Hepatocyte (in vitro differentiated cells): Measurements from ENCODE around the gene ADNP2.

Experiments used
- CTCF ChIP-seq: fragments of 200-600 bp; sonication (generic); IDR thresholded peaks from 2 replicates; pipeline ENCODE4 v1.5.1; 2016; ENCODE audit warnings: antibody characterized with exemption, mild to moderate bottlenecking; ENCODE audit not compliant: poor library complexity
- EZH2 ChIP-seq: fragments of 200-600 bp; sonication (generic); IDR thresholded peaks from 2 replicates; pipeline ENCODE4 v1.6.1; 2016; ENCODE audit warnings: antibody characterized with exemption, mild to moderate bottlenecking, borderline replicate concordance

DNA sequence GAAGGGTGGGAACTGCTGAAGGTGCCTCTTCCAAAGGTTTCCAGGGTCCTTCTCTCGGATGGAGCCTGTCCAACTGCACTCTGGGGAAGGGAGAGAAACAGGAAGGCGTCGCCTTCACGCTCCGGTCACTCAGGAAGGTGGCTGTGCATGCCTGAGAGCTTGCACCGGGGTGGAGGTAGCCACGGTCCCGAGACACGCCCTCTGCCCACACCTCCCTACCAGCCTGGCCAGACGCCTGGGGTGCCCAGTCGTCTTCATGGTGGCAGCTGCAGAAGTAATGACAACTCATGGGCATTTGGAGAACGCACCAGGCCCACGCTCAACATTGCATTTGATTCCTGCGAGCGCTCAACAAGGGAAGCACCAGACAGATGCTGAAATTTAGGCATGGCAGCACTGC is 59.9 kb downstream of the ADNP2 start:
- no peak for TF ChIP-seq CTCF
- no peak for TF ChIP-seq EZH2
